ENCODE measurements around the gene RNPEP. TPM values are rescaled to one million over a fixed set of nuclear protein-coding genes. Genes with fewer than 3 reads are reported as not detected.

The RNPEP gene
- polyA plus RNA-seq, 1 experiment = 89.0 TPM

DNA sequence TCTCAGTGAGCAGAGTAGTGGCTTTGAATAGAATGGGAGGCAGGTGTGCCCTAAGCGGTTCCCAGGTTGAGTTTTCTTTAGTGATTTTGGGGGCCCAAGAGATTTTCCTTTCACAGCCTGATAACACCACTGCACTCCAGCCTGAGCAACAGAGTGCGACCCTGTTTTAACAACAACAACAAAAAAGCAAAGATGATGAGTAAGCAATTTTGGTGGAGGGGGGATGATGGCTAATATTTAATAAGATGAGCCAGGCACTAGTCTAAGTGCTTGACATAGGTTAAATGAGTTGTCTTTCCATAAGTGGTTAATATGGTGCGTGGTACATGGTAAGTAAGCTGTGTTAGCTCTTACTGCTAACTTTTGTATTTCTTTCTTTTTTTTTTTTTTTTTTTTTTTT is 2.0 kb downstream of the RNPEP start:
- no peak for DNase-seq (ENCODE audit: low read depth, low spot score)
- TF ChIP-seq, protein P1, sequence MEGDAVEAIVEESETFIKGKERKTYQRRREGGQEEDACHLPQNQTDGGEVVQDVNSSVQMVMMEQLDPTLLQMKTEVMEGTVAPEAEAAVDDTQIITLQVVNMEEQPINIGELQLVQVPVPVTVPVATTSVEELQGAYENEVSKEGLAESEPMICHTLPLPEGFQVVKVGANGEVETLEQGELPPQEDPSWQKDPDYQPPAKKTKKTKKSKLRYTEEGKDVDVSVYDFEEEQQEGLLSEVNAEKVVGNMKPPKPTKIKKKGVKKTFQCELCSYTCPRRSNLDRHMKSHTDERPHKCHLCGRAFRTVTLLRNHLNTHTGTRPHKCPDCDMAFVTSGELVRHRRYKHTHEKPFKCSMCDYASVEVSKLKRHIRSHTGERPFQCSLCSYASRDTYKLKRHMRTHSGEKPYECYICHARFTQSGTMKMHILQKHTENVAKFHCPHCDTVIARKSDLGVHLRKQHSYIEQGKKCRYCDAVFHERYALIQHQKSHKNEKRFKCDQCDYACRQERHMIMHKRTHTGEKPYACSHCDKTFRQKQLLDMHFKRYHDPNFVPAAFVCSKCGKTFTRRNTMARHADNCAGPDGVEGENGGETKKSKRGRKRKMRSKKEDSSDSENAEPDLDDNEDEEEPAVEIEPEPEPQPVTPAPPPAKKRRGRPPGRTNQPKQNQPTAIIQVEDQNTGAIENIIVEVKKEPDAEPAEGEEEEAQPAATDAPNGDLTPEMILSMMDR (IDR thresholded peaks at IDR 0.05; ENCODE audit: low read depth, low read length) = no peak
- Histone ChIP-seq H3K27ac (ENCODE audit: low read depth, low read length) (no peak overlapping the region), H3K27me3 (ENCODE audit: control insufficient read depth, insufficient read depth, low read length) (no peaks in the 10 kb centered on the region), H3K4me3 (ENCODE audit: low read depth, low read length) (peak overlapping the region; percentile 88; the same call in 1 of the 2 replicates), H3K9me3 (ENCODE audit: control insufficient read depth, insufficient read depth, low read length) (no peaks in the 10 kb centered on the region)
- ChIA-PET CTCF (interaction anchor here (0.6 to 1.9 kb wide), 3 partner anchors 11 to 456 kb away, joined by 3 to 11 read pairs (median 5); no protein-coding TSS in a partner anchor), POLR2A (no interaction called here)

DNA sequence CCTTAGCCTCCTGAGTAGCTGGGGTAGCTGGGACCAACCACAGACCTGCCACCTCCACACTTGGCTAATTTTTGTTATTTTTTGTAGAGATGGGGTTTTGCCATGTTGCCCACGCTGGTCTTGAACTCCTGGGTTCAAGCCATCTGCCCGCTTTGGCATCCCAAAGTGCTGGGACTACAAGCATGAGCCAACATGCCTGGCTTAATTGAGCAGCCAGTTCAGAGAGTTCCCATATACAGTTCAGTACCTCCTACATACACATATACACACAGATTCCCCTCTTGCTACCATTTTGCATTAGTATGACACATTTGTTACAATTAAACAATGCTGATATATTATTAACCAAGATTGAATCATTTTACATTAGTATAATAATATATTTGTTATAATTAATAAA is 2.9 kb downstream of the RNPEP start:
- H3K9me3 ChIP-seq (ENCODE audit: control insufficient read depth, insufficient read depth, low read length) = no peaks in the 10 kb centered on the region
- no peak overlapping the region for H3K27ac ChIP-seq (ENCODE audit: low read depth, low read length)
- DNase-seq (ENCODE audit: low read depth, low spot score) = no peak
- ChIA-PET CTCF (interaction anchor here (0.7 to 1.9 kb wide), 5 partner anchors 12 to 248 kb away, joined by 3 to 11 read pairs (median 3); no protein-coding TSS in a partner anchor), POLR2A (interaction anchor here (0.7 kb wide), 2 partner anchors 364 to 368 kb away, joined by 4 read pairs; no protein-coding TSS in a partner anchor)
- TF ChIP-seq, protein P1 (IDR thresholded peaks at IDR 0.05; ENCODE audit: low read depth, low read length) = no peak
- no peaks in the 10 kb centered on the region for H3K27me3 ChIP-seq (ENCODE audit: control insufficient read depth, insufficient read depth, low read length)
- H3K4me3 ChIP-seq (ENCODE audit: low read depth, low read length) = no peak overlapping the region

DNA sequence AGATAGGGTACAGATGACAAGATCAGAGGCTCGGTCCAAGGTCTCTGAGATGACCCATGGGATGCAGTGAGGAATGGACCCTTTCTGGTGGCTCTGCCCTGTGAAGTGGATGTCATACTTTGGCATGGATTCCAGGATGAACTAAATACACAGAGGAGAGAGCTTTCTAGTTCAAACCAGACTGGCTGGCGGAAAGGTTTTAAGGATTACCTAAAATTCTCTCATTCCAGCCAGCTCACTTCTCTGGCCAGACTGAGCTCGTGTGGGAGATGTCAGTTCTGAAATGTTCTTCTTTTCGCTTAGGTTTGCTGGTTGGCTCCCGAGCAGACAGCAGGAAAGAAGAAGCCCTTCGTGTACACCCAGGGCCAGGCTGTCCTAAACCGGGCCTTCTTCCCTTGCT is 6.2 kb downstream of the RNPEP start:
- CTCF ChIA-PET = interaction anchor here (0.6 to 1.7 kb wide), 5 partner anchors 11 to 111 kb away, joined by 3 to 9 read pairs (median 4); no protein-coding TSS in a partner anchor
- H3K27me3 ChIP-seq (ENCODE audit: control insufficient read depth, insufficient read depth, low read length) = no peaks in the 10 kb centered on the region
- H3K9me3 ChIP-seq (ENCODE audit: control insufficient read depth, insufficient read depth, low read length) = no peaks in the 10 kb centered on the region
- no peak overlapping the region for H3K27ac ChIP-seq (ENCODE audit: low read depth, low read length)
- TF ChIP-seq, protein P1 (IDR thresholded peaks at IDR 0.05; ENCODE audit: low read depth, low read length) = no peak
- POLR2A ChIA-PET = interaction anchor here (0.6 to 0.7 kb wide), 2 partner anchors 85 to 436 kb away, joined by 3 read pairs; no protein-coding TSS in a partner anchor
- no peak for DNase-seq (ENCODE audit: low read depth, low spot score)
- H3K4me3 ChIP-seq (ENCODE audit: low read depth, low read length) = no peak overlapping the region

DNA sequence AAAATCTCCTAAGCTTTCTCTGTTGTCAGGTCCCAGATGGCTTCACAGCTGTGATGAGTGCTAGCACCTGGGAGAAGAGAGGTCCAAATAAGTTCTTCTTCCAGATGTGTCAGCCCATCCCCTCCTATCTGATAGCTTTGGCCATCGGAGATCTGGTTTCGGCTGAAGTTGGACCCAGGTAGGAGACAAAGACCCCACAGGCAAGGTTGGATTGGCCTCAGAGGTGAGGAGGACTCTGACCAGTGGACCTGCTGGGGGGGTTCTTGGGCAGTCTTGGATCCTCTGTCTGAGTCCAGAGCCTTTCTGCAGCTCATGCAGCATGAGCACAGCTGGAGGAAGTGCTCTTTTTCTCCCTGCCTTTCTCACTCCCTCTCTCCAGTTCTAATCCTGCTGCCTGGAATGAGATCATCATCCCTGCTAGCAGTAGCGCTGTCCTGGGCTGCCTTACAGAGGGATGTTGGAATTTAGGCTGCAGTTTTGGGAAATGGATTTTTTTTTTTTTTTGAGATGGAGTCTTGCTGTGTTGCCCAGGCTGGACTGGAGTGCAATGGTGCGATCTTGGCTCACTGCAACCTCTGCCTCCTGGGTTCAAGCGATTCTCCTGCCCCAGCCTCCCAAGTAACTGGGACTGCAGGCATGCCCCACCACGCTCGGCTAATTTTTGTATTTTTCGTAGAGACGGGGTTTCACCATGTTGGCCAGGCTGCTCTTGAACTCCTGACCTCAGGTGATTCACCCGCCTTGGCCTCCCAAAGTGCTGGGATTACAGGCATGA is 7.1 kb downstream of the RNPEP start:
- no peak for DNase-seq (ENCODE audit: low read depth, low spot score)
- TF ChIP-seq, protein P1 (IDR thresholded peaks at IDR 0.05; ENCODE audit: low read depth, low read length) = no peak
- CTCF ChIA-PET = interaction anchor here (1.1 to 1.7 kb wide), 2 partner anchors 10 to 111 kb away, joined by 5 to 9 read pairs; no protein-coding TSS in a partner anchor
- Histone ChIP-seq H3K4me3 (ENCODE audit: low read depth, low read length) (no peak overlapping the region), H3K27ac (ENCODE audit: low read depth, low read length) (no peak overlapping the region), H3K9me3 (ENCODE audit: control insufficient read depth, insufficient read depth, low read length) (no peaks in the 10 kb centered on the region), H3K27me3 (ENCODE audit: control insufficient read depth, insufficient read depth, low read length) (no peaks in the 10 kb centered on the region)
- POLR2A ChIA-PET = interaction anchor here (0.6 kb wide), 1 partner anchor 86 kb away, joined by 3 read pairs; no protein-coding TSS in a partner anchor

DNA sequence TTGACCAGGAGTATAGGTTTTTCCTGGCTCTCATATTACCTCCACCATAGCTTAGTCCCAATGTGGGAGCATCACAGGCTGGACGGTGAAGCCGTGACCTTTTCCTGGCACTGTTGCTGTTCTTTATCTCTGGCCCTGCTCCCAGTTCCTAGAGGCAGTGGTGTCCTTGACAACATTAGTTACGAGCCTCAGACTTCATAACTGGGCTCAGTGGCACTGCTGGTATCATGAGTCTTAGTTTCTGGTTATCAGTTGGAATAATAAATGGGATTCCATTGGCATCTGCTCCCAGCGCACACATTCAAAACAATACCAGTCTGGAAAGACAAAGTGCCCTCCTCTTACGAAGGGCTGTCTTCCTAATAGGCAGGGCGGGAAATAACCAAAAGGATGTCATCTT is 8.0 kb downstream of the RNPEP start:
- TF ChIP-seq, protein P1 (IDR thresholded peaks at IDR 0.05; ENCODE audit: low read depth, low read length) = no peak
- no peak for DNase-seq (ENCODE audit: low read depth, low spot score)
- Histone ChIP-seq H3K27ac (ENCODE audit: low read depth, low read length) (no peak overlapping the region), H3K4me3 (ENCODE audit: low read depth, low read length) (no peak overlapping the region), H3K27me3 (ENCODE audit: control insufficient read depth, insufficient read depth, low read length) (no peaks in the 10 kb centered on the region), H3K9me3 (ENCODE audit: control insufficient read depth, insufficient read depth, low read length) (no peaks in the 10 kb centered on the region)
- POLR2A ChIA-PET = no interaction called here
- CTCF ChIA-PET = interaction anchor here (0.6 kb wide), 1 partner anchor 10 kb away, joined by 3 read pairs; no protein-coding TSS in a partner anchor

Measured in AG04450 (cell line).